ENCODE results near the gene PLEKHG5.

PLEKHG5 gene

GRCh38 chr1:6530504-6531160 lies 39.2 kb upstream of the PLEKHG5 start:
- H3K4me3 ChIP-seq (ENCODE audit: low read depth, low read length): no peak overlapping the region
- no peak for TF ChIP-seq CTCF (IDR thresholded peaks at IDR 0.05; ENCODE audit: borderline replicate concordance, insufficient read depth, low read depth, low read length)

GRCh38 chr1:6528492-6528891 lies 37.0 kb upstream of the PLEKHG5 start:
- no peak overlapping the region for H3K4me3 ChIP-seq (ENCODE audit: low read depth, low read length)
- TF ChIP-seq CTCF (IDR thresholded peaks at IDR 0.05; ENCODE audit: borderline replicate concordance, insufficient read depth, low read depth, low read length): no peak

DNA sequence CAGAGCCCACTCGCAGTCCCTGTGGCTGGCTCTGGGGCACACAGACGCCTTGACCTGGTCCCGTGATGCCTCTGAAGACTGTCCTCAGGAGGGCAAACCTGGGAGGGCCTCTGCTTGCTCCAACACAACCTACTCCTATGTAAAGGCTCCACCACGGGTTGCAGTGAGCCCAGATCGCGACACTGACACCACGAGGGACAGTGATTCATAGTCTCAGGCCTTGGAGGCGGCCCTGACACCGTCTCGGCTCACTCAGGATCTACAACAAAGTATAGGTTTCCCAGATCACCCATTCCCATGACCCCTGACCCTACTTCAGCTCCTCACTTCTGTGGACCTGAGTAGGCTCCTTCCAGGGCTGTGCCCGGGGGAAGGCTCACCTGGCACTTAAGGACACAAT lies 34.8 kb upstream of the PLEKHG5 start:
- no peak overlapping the region for H3K4me3 ChIP-seq (ENCODE audit: low read depth, low read length)
- no peak for TF ChIP-seq CTCF (IDR thresholded peaks at IDR 0.05; ENCODE audit: borderline replicate concordance, insufficient read depth, low read depth, low read length)

- peak; percentile 33; the same call in 1 of the 2 replicates for TF ChIP-seq CTCF (IDR thresholded peaks at IDR 0.05; ENCODE audit: borderline replicate concordance, insufficient read depth, low read depth, low read length)
- no peak overlapping the region for H3K4me3 ChIP-seq (ENCODE audit: low read depth, low read length)
These were observed 32.1 kb upstream of the PLEKHG5 start for GRCh38 chr1:6523566-6523965.

- no peak overlapping the region for H3K4me3 ChIP-seq (ENCODE audit: low read depth, low read length)
- TF ChIP-seq CTCF (IDR thresholded peaks at IDR 0.05; ENCODE audit: borderline replicate concordance, insufficient read depth, low read depth, low read length): no peak
These were observed 30.1 kb upstream of the PLEKHG5 start for GRCh38 chr1:6521536-6521935.

- TF ChIP-seq CTCF (IDR thresholded peaks at IDR 0.05; ENCODE audit: borderline replicate concordance, insufficient read depth, low read depth, low read length): no peak
- H3K4me3 ChIP-seq (ENCODE audit: low read depth, low read length): no peak overlapping the region
These were observed 28.6 kb upstream of the PLEKHG5 start for GRCh38 chr1:6519935-6520671.

DNA sequence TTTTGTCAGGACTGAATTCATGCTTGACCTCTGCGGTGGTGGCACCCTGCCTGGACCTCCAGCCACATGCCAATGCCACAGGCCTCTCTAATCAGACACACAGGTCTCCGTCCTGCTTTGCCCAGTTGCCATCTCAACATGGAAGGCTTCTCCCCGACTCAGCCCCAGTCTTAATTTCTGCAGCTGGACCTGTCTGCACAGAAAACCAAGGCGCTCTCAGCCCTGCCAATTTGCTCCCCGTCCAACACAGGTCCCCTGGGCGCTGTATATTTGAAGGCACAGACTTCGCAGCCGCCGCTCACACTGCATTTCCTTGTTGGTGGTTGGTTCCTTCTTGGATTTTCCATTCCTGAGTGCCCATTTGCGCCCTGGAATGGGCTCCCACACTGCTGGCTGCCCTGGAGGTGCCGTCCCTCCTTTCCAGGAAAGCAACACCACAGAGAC lies 28.0 kb upstream of the PLEKHG5 start:
- no peak overlapping the region for H3K4me3 ChIP-seq (ENCODE audit: low read depth, low read length)
- no peak for TF ChIP-seq CTCF (IDR thresholded peaks at IDR 0.05; ENCODE audit: borderline replicate concordance, insufficient read depth, low read depth, low read length)

Measured in GM12875 (cell line).